ENCODE measurements around the gene IP6K2.

The IP6K2 gene

DNA sequence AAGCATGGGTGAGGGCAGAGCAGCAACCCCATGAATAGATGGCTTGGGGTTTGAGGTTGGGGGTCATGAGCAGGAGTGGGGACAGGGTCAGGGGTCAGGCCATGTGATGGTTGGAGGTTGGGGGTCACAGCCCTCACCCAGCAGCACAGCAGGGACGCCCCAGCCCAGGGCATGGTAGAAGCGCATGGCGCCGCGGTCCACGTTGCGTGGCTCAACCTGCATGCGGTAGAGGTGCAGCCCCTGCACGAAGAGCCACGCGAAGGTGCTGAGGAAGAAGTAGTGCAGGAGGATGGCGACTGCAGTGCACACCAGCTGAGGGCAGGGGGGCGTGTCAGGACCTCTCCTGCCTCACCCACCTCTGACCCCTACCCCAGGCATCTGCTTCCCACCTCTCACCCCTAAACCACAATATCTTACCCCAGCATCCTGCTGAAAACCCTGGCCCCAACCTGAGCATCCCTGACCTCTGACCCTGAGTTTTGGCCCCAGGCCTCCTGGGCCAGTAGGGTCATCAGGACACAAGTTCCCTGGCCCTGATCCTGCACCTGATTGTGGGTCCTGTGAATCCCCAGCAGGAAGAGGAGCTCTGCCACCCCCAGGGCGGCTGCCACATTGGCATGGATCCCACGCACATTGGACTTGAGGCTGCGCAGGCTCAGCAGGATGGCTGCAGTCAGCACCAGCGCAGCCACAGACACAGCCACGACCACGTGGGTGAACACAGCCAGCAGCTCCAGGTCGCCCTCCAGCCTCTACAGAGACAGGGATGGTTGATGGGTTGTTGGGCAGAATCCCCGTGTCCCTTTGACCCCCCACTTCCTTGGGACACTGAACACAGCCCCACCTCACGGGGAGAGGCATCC is 71.9 kb downstream of the IP6K2 start:
- no peak for TF ChIP-seq CTCF (IDR thresholded peaks at IDR 0.05; ENCODE audit: low read depth, low read length)
- H3K4me3 ChIP-seq (ENCODE audit: low read depth, low read length): no peak overlapping the region

DNA sequence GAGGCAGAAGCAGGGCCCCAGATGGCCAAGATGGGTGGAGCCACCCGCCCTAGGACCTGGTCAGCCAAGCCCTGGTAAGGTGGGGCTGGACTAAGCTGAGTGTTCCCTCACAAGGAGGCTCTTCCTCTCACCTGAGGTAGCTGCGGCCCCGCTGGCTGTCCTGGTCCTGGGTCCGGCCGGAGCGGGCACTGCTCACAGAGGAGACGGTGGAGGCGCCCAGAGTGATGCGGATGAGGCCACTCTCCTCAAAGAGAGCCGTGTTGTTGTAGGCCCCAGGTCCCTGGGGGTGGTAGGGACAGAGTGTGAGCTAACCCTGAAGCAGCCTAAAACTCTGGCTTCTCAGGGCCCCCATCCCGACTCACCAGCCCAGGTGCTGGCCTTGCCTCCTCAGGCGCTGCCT is 74.4 kb downstream of the IP6K2 start:
- no peak overlapping the region for H3K4me3 ChIP-seq (ENCODE audit: low read depth, low read length)
- TF ChIP-seq CTCF (IDR thresholded peaks at IDR 0.05; ENCODE audit: low read depth, low read length): no peak

DNA sequence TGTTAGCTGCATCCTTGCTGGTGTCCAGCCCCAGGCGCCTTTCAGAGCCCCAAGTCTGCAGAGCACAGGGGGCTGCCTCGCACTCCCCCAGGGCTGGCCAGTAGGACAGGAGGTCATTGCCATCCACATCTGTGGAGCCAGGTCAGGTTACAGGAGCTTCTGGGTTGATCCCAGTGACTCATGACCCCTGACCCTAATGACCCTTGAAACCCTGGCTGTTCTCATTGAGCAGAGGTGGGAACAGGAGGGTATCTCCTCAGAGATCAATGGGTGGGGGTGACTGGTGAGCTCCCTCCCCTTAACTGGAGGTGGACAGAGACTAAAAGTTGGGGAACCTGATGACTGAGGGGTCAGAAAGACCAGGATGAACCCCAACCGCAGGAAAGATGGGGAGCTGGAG is 75.6 kb downstream of the IP6K2 start:
- TF ChIP-seq CTCF (IDR thresholded peaks at IDR 0.05; ENCODE audit: low read depth, low read length): no peak
- H3K4me3 ChIP-seq (ENCODE audit: low read depth, low read length): no peak overlapping the region

GRCh38 chr3:48639944-48640606 is 76.9 kb downstream of the IP6K2 start:
- H3K4me3 ChIP-seq (ENCODE audit: low read depth, low read length): no peak overlapping the region
- TF ChIP-seq CTCF (IDR thresholded peaks at IDR 0.05; ENCODE audit: low read depth, low read length): no peak

Data from WI38 (cell line).